ENCODE results near the gene ERC2.

The ERC2 gene

GRCh38 chr3:55484191-55484689 is 984.0 kb downstream of the ERC2 start:
- DNase-seq (ENCODE audit: low read depth) = no peak
- no peak for TF ChIP-seq CTCF (conservative IDR thresholded peaks at IDR 0.05; ENCODE audit: control insufficient read depth, insufficient read depth, low read depth, low read length)
- peak overlapping the region; percentile 92 for H3K4me3 ChIP-seq (ENCODE audit: control insufficient read depth, low read depth, low read length)

GRCh38 chr3:55483196-55484095 is 984.8 kb downstream of the ERC2 start:
- peak overlapping the region; percentile 59 for H3K4me3 ChIP-seq (ENCODE audit: control insufficient read depth, low read depth, low read length)
- TF ChIP-seq CTCF (conservative IDR thresholded peaks at IDR 0.05; ENCODE audit: control insufficient read depth, insufficient read depth, low read depth, low read length) = no peak
- no peak for DNase-seq (ENCODE audit: low read depth)

- DNase-seq (ENCODE audit: low read depth) = peak; percentile 53
- peak overlapping the region; percentile 59 for H3K4me3 ChIP-seq (ENCODE audit: control insufficient read depth, low read depth, low read length)
- TF ChIP-seq CTCF (conservative IDR thresholded peaks at IDR 0.05; ENCODE audit: control insufficient read depth, insufficient read depth, low read depth, low read length) = no peak
Observed at GRCh38 chr3:55482496-55483195, 985.6 kb downstream of the ERC2 start.

GRCh38 chr3:55481744-55482495 is 986.3 kb downstream of the ERC2 start:
- H3K4me3 ChIP-seq (ENCODE audit: control insufficient read depth, low read depth, low read length) = peak overlapping the region; percentile 59
- TF ChIP-seq CTCF (conservative IDR thresholded peaks at IDR 0.05; ENCODE audit: control insufficient read depth, insufficient read depth, low read depth, low read length) = peak; percentile 5
- peak; percentile 52 for DNase-seq (ENCODE audit: low read depth)

- peak; percentile 75 for DNase-seq (ENCODE audit: low read depth)
- H3K4me3 ChIP-seq (ENCODE audit: control insufficient read depth, low read depth, low read length) = peak overlapping the region; percentile 59
- no peak for TF ChIP-seq CTCF (conservative IDR thresholded peaks at IDR 0.05; ENCODE audit: control insufficient read depth, insufficient read depth, low read depth, low read length)
Observed at GRCh38 chr3:55480911-55481743, 987.1 kb downstream of the ERC2 start.

Measured in fibroblast of mammary gland (primary cell).